ENCODE measurements around the gene UBAP1. TPM values are rescaled to one million over a fixed set of nuclear protein-coding genes. Genes with fewer than 3 reads are reported as not detected.

Gene UBAP1
- total and polyA plus RNA-seq, 9 of the 15 experiments (the other 6 are each of a cell fraction or from before 2014, with no cell fraction given), result 1.3 to 33.4 (median 16.5) TPM

GRCh38 chr9:34170237-34170991, 8.4 kb upstream of the UBAP1 start:
- DNase-seq (ENCODE audit: extremely low read depth in 1 of 4, low spot score in 3 of 4), result no peak
- Histone ChIP-seq H3K79me2 (ENCODE audit: control insufficient read depth, insufficient read depth, low read length) (no peaks in the 10 kb centered on the region), H3K27me3 (ENCODE audit: control insufficient read depth in 2 of 2, insufficient read depth in 2 of 2, low read length in 2 of 2) (no peaks in the 10 kb centered on the region), H3K4me1 (replicated peaks in 1 of 2; ENCODE audit: control insufficient read depth in 2 of 2, insufficient read depth in 2 of 2, low read length in 2 of 2) (no peaks in the 10 kb centered on the region), H2AFZ (ENCODE audit: low read depth, low read length) (no peak overlapping the region), H3K27ac (ENCODE audit: extremely low read depth, low read depth, low read length) (no peak overlapping the region), H3K4me3 (no peak overlapping the region), H3K4me2 (ENCODE audit: insufficient read depth, low read length) (no peak overlapping the region), H3K9me3 (replicated peaks; ENCODE audit: control insufficient read depth, insufficient read depth, low read depth, low read length) (no peaks in the 10 kb centered on the region), H4K20me1 (replicated peaks; ENCODE audit: control insufficient read depth, insufficient read depth, low read length) (no peaks in the 10 kb centered on the region), H3K9me1 (ENCODE audit: control insufficient read depth, insufficient read depth, low read length) (no peaks in the 10 kb centered on the region), H3K9ac (ENCODE audit: insufficient read depth in 1 of 2, low read depth in 2 of 2, low read length in 2 of 2) (no peak overlapping the region), H3K36me3 (ENCODE audit: control insufficient read depth, insufficient read depth, low read length) (no peaks in the 10 kb centered on the region)
- intact Hi-C loops (cut with micrococcal nuclease) (no loop called here), in situ Hi-C loops (cut with MboI) (no loop called here)
- no peak; the same call in 2 of the 3 replicates for ATAC-seq
- TF ChIP-seq ELF2 (CRISPR knock-in tag; IDR thresholded peaks at IDR 0.05), result no peak
- TF ChIP-seq, protein P1, sequence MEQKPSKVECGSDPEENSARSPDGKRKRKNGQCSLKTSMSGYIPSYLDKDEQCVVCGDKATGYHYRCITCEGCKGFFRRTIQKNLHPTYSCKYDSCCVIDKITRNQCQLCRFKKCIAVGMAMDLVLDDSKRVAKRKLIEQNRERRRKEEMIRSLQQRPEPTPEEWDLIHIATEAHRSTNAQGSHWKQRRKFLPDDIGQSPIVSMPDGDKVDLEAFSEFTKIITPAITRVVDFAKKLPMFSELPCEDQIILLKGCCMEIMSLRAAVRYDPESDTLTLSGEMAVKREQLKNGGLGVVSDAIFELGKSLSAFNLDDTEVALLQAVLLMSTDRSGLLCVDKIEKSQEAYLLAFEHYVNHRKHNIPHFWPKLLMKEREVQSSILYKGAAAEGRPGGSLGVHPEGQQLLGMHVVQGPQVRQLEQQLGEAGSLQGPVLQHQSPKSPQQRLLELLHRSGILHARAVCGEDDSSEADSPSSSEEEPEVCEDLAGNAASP (IDR thresholded peaks at IDR 0.05), result no peak
- TF ChIP-seq ZFX (CRISPR knock-in tag; IDR thresholded peaks at IDR 0.05), result no peak
- TF ChIP-seq DIDO1 (tag; IDR thresholded peaks at IDR 0.05; ENCODE audit: low read depth), result no peak
- TF ChIP-seq SMARCA4 (IDR thresholded peaks at IDR 0.05), result no peak
- no peak for TF ChIP-seq NKRF (IDR thresholded peaks at IDR 0.05; ENCODE audit: borderline replicate concordance)
- TF ChIP-seq EP300 (IDR thresholded peaks at IDR 0.05; ENCODE audit: low read length), result no peak
- no peak for TF ChIP-seq KDM4B (IDR thresholded peaks at IDR 0.05; ENCODE audit: borderline replicate concordance in 2 of 2, low read depth in 1 of 2)
- no peak for TF ChIP-seq FOXA1 (IDR thresholded peaks at IDR 0.05; ENCODE audit: borderline replicate concordance)
- TF ChIP-seq SLC30A9 (CRISPR knock-in tag; IDR thresholded peaks at IDR 0.05), result no peak
- BruUV-seq (replicated peaks), result no TSS peak
- no peak for FAIRE-seq
- CTCF ChIA-PET (ENCODE audit: low intra/inter-chr PET ratio), result no interaction called here
- WGBS (ENCODE audit: insufficient coverage, low coverage, missing lambda C conversion rate), result 83% methylated on average over 1 of the region's 1 CpG
- POLR2A ChIA-PET, result interaction anchor here (0.5 to 1.4 kb wide), 3 partner anchors 8 to 19 kb away, joined by 3 to 4 read pairs (median 3); partner anchors contain the start of gene UBAP1
